SKM-1 (cell line): Measurements from ENCODE around the gene DFFB.
"Not testable (repeated sequence)": the region's sequence is repeated elsewhere in the genome, so short reads cannot be mapped to it uniquely, and the experiment has no call there.

Experiments used
- DNase-seq: peaks from one replicate; lab custom pipeline; 2025; ENCODE audit not compliant: unreplicated experiment; lab: John Stamatoyannopoulos, UW

DFFB gene

GRCh38 chr1:3856923-3857790 lies at the start of gene DFFB, which contains the start of gene CEP104:
Gene DFFB, plus strand, starts transcription at chr1:3857476. Its CDS starts 128 bp downstream, at chr1:3857604.
Gene CEP104, minus strand, starts transcription at chr1:3857211. Its CDS starts 4,804 bp downstream, at chr1:3852407.
- peak; percentile 74 for DNase-seq

- no peak for DNase-seq
Observed at GRCh38 chr1:3807769-3808168, 49.5 kb upstream of the DFFB start.

- DNase-seq = no peak
Observed at GRCh38 chr1:3809680-3810079, 47.6 kb upstream of the DFFB start.

- not testable (repeated sequence) for DNase-seq
Observed at GRCh38 chr1:3810149-3810761, 47.0 kb upstream of the DFFB start.

- DNase-seq = no peak
Observed at GRCh38 chr1:3811595-3811911, 45.7 kb upstream of the DFFB start.

- no peak for DNase-seq
Observed at GRCh38 chr1:3814065-3814464, 43.2 kb upstream of the DFFB start.

GRCh38 chr1:3814771-3815561 lies 42.3 kb upstream of the DFFB start:
- DNase-seq = no peak

- no peak for DNase-seq
Observed at GRCh38 chr1:3816331-3817137, 40.7 kb upstream of the DFFB start.

GRCh38 chr1:3817138-3817740 lies 40.0 kb upstream of the DFFB start:
- DNase-seq = no peak

GRCh38 chr1:3817821-3818597 lies 39.3 kb upstream of the DFFB start:
- DNase-seq = no peak

- no peak for DNase-seq
Observed at GRCh38 chr1:3819771-3820200, 37.5 kb upstream of the DFFB start.

- no peak for DNase-seq
Observed at GRCh38 chr1:3820316-3820715, 37.0 kb upstream of the DFFB start.

- DNase-seq = no peak
Observed at GRCh38 chr1:3821004-3821403, 36.3 kb upstream of the DFFB start.

GRCh38 chr1:3821447-3821846 lies 35.8 kb upstream of the DFFB start:
- no peak for DNase-seq

GRCh38 chr1:3821908-3822307 lies 35.4 kb upstream of the DFFB start:
- no peak for DNase-seq

- DNase-seq = no peak
Observed at GRCh38 chr1:3822421-3822820, 34.9 kb upstream of the DFFB start.

GRCh38 chr1:3824650-3825049 lies 32.6 kb upstream of the DFFB start:
- no peak for DNase-seq

GRCh38 chr1:3825356-3825755 lies 31.9 kb upstream of the DFFB start:
- DNase-seq = no peak

GRCh38 chr1:3827813-3828307 lies 29.4 kb upstream of the DFFB start:
- DNase-seq = no peak

GRCh38 chr1:3828391-3828790 lies 28.9 kb upstream of the DFFB start:
- no peak for DNase-seq
